GM12865 (cell line): ENCODE data around the gene HDAC7.
A peak's percentile ranks its signal among the peaks of the same experiment; 100 is the strongest.

Source experiments
- DNase-seq: peaks from one replicate; pipeline ENCODE4 v3.0.0; 2010; ENCODE audit warnings: low read depth
- H3K4me3 ChIP-seq: 2 replicates; pipeline ENCODE4 v1.5.1; 2011; ENCODE audit warnings: mild to moderate bottlenecking, low read depth, low read length, control low read depth
- CTCF ChIP-seq: IDR thresholded peaks from 2 replicates; pipeline ENCODE4 v1.5.1; 2011; ENCODE audit warnings: low read length, control low read depth, low read depth, inconsistent platforms; ENCODE audit not compliant: insufficient read depth; ENCODE audit errors: missing control alignments

HDAC7 gene

GRCh38 chr12:47823422-47824086 lies 3.9 kb upstream of the HDAC7 start:
- no peak for DNase-seq
- TF ChIP-seq CTCF = no peak
- H3K4me3 ChIP-seq = no peak overlapping the region

DNA sequence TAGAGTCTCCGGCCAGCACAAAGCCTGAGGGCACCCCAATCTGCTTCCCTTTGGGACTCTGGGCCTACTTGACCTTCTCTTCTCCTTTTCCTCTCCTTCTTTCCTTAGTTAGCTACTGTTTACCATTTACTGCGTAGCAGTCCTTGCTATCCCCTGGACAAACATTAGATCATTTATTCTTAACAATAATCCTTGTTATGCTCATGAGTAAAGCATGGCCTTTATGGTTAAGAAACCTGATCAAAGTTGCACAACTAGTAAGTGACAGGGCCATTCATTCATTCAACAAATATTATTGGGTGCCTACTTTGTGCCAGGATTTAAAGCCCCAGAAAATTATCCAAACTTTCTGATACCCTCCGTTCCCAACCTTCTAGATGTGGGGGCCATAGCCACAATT lies 3.2 kb upstream of the HDAC7 start:
- no peak overlapping the region for H3K4me3 ChIP-seq
- no peak for DNase-seq
- TF ChIP-seq CTCF = no peak

- no peak for DNase-seq
- TF ChIP-seq CTCF = no peak
- no peak overlapping the region for H3K4me3 ChIP-seq
These were observed 2.7 kb upstream of the HDAC7 start for GRCh38 chr12:47822401-47822800.

GRCh38 chr12:47821346-47821706 lies 1.6 kb upstream of the HDAC7 start:
- no peak for TF ChIP-seq CTCF
- DNase-seq = no peak
- H3K4me3 ChIP-seq = no peak overlapping the region

DNA sequence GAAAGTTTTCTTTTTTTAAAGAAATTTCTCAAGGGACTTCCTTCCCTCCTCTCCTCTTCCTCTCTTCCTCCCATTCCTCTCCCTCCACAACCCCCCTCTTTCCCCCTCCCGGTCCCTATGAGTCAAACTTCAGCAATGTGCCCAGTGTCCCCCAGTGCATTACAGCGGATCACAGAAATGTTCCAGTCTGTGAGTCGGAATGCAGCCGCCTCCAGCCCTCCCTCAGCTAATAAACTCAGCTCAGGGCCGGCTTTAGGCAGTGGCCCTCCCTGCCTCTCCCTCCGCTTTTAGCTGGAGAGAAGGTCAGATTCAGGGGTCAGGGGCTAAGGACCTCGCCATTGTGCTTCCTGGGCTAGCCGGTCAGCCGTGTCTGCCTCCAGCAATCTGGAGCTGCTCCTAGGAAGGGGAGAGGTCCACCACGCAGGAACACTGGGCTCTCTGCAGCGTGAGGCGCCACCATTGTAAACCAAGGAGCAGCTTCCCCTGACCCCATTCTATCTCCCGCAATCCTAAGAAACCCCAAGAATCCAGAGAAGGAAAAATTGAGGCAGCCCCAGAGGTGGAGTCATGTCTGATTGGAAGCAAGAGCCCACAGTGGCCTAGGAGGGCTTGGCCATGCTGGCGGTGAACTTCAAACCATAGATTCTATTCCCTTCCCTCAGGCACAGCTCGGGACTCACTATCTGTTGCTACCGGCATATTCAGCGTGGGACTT lies 1.1 kb upstream of the HDAC7 start:
- no peak for DNase-seq
- peak overlapping the region; percentile 56 for H3K4me3 ChIP-seq
- no peak for TF ChIP-seq CTCF

DNA sequence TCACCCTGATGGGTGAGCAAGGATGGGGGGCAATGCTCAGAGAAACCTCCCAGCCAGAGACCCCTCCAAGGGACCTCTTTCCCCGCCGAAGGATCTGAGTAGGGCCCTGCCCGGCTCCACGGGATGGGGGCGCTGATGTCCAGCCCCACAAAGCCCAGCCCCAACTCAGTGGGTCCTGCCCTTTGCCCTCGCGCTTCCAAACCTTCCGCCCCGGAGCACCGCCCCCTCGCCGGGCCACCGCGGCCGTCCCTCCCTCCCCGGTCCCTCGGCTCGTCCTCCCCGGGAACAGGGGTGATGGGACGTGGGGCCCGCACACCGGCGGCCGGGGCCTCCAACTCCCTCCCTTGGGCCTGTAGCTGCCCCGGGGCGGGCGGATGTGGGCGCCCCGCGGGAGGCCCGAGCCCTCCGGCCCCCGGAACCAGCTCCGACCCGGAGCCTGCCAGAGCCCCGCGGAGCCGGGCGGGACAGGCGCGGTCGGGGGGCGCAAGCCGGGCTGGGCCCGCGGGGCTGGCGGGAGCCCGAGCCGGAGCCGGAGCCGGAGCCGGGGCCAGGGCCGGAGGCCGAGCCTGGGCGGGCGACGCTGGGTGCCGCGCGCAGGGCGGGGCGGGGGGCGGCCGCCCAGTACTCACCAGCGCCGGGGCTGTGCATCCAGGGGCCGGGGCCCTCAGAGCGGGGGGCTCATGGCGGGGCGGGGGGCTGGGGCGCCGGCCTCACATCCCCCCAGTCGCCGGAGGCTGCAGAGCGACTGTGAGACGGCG lies 386 bp downstream of the HDAC7 start:
- peak overlapping the region; percentile 56 for H3K4me3 ChIP-seq
- peak; percentile 50 for DNase-seq
- peak; percentile 15 for TF ChIP-seq CTCF
